IMR-90 (cell line): ENCODE measurements around the gene RELL1. TPM values are rescaled to one million over a fixed set of nuclear protein-coding genes. Genes with fewer than 3 reads are reported as not detected.

Experiments used
- ATAC-seq: fragments of 200-7000 bp; cut with Tn5 transposase; 2 replicates; pipeline ENCODE4 v1.9.1; 2020; ENCODE audit warnings: low read depth, mild to moderate bottlenecking, moderate library complexity
- BruUV-seq: library from RNA; stranded (reverse); fragments of 400-500 nt; replicated peaks from 2 replicates; lab custom pipeline; 2021; lab: Mats Ljungman, UMichigan
- CTCF ChIA-PET: fragments of 300-600 bp; formaldehyde crosslinking; extraction: SDS; loops from one replicate; lab custom pipeline; 2021; ENCODE audit warnings: antibody characterized with exemption; lab: Yijun Ruan, JAX
- POLR2A ChIA-PET: fragments of 300-600 bp; sonication (Branson Sonifier 250); formaldehyde crosslinking; loops from one replicate; lab custom pipeline; 2022; ENCODE audit warnings: antibody characterized with exemption; ENCODE audit not compliant: unreplicated experiment; lab: Charles Lee
- DNase-seq: peaks from one replicate; pipeline ENCODE4 v3.0.0; 2013
- H2AFZ ChIP-seq: replicated peaks from 2 replicates; pipeline ENCODE3; 2013; ENCODE audit warnings: low read length, mild to moderate bottlenecking; ENCODE audit not compliant: poor library complexity
- H2AK5ac ChIP-seq: 2 replicates; pipeline ENCODE4 v1.6.1; 2013; ENCODE audit warnings: low read depth, low read length, inconsistent platforms
- H2AK9ac ChIP-seq: replicated peaks from 2 replicates; pipeline ENCODE3; 2013; ENCODE audit warnings: mild to moderate bottlenecking, low read depth, low read length, moderate library complexity; ENCODE audit not compliant: poor library complexity
- H2BK120ac ChIP-seq: 2 replicates; pipeline ENCODE4 v1.6.1; 2013; ENCODE audit warnings: low read depth, low read length, inconsistent platforms
- H2BK15ac ChIP-seq: 3 replicates; pipeline ENCODE4 v1.6.1; 2013; ENCODE audit warnings: low read depth, low read length, inconsistent platforms
- H2BK20ac ChIP-seq: 2 replicates; pipeline ENCODE4 v1.6.1; 2013; ENCODE audit warnings: low read depth, mild to moderate bottlenecking, inconsistent platforms, low read length, moderate library complexity
- H2BK5ac ChIP-seq: 2 replicates; pipeline ENCODE4 v1.6.1; 2013; ENCODE audit warnings: mild to moderate bottlenecking, low read depth, low read length, inconsistent platforms; ENCODE audit not compliant: poor library complexity, severe bottlenecking
- H3K14ac ChIP-seq: replicated peaks from 2 replicates; pipeline ENCODE4 v1.6.1; 2013; ENCODE audit warnings: low read depth, low read length, inconsistent platforms
- H3K18ac ChIP-seq: 2 replicates; pipeline ENCODE4 v1.6.1; 2013; ENCODE audit warnings: low read depth, low read length, control low read depth
- H3K23ac ChIP-seq: 2 replicates; pipeline ENCODE4 v1.6.1; 2013; ENCODE audit warnings: low read depth, low read length, inconsistent platforms
- H3K27ac ChIP-seq: 2 replicates; pipeline ENCODE4 v1.5.1; 2013; ENCODE audit warnings: mild to moderate bottlenecking, control low read depth, low read length; ENCODE audit not compliant: insufficient read depth
- H3K27me3 ChIP-seq: 2 replicates; pipeline ENCODE4 v1.6.1; 2013; ENCODE audit warnings: low read length; ENCODE audit not compliant: control insufficient read depth, insufficient read depth
- H3K36me3 ChIP-seq: 2 replicates; pipeline ENCODE4 v1.6.1; 2013; ENCODE audit warnings: low read length, mixed read lengths; ENCODE audit not compliant: control insufficient read depth, insufficient read depth
- H3K4ac ChIP-seq: 2 replicates; pipeline ENCODE4 v1.6.1; 2013; ENCODE audit warnings: low read depth, low read length, inconsistent platforms
- H3K4me1 ChIP-seq: 2 replicates; pipeline ENCODE4 v1.6.1; 2013; ENCODE audit warnings: low read length, mixed read lengths; ENCODE audit not compliant: control insufficient read depth, insufficient read depth
- H3K4me2 ChIP-seq: 2 replicates; pipeline ENCODE4 v1.6.1; 2013; ENCODE audit warnings: low read depth, mild to moderate bottlenecking, control low read depth, low read length, moderate library complexity
- H3K4me3 ChIP-seq: 2 replicates; pipeline ENCODE4 v1.5.1; 2013; ENCODE audit warnings: low read depth, mild to moderate bottlenecking, control low read depth, low read length, moderate library complexity; ENCODE audit not compliant: insufficient read depth
- H3K56ac ChIP-seq: 2 replicates; pipeline ENCODE4 v1.6.1; 2013; ENCODE audit warnings: low read length, inconsistent platforms; ENCODE audit not compliant: insufficient read depth; ENCODE audit errors: extremely low read depth
- H3K79me1 ChIP-seq, 2 experiments: 2 replicates each; pipeline ENCODE4 v1.6.1; 2013; ENCODE audit warnings: low read length in 2 of 2, inconsistent platforms in 1 of 2, low read depth in 1 of 2
- H3K9ac ChIP-seq: 2 replicates; pipeline ENCODE4 v1.6.1; 2013; ENCODE audit warnings: low read depth, low read length, control low read depth
- H3K9me1 ChIP-seq: 2 replicates; pipeline ENCODE4 v1.6.1; 2013; ENCODE audit warnings: low read length, inconsistent platforms; ENCODE audit not compliant: insufficient read depth
- H3K9me3 ChIP-seq: 2 replicates; pipeline ENCODE4 v1.6.1; 2013; ENCODE audit warnings: low read length; ENCODE audit not compliant: control insufficient read depth, insufficient read depth
- H4K20me1 ChIP-seq: 2 replicates; pipeline ENCODE4 v1.6.1; 2013; ENCODE audit warnings: low read length, inconsistent platforms; ENCODE audit not compliant: insufficient read depth
- H4K5ac ChIP-seq: 2 replicates; pipeline ENCODE4 v1.6.1; 2013; ENCODE audit warnings: mild to moderate bottlenecking, low read depth, low read length, control low read depth
- H4K8ac ChIP-seq, 2 experiments: 2 replicates each; pipeline ENCODE4 v1.6.1; 2013; ENCODE audit warnings: low read depth in 2 of 2, low read length in 2 of 2, control low read depth in 1 of 2, inconsistent platforms in 1 of 2
- H4K91ac ChIP-seq: 2 replicates; pipeline ENCODE4 v1.6.1; 2013; ENCODE audit warnings: low read depth, low read length, inconsistent platforms; ENCODE audit not compliant: insufficient read depth
- CEBPB ChIP-seq: IDR thresholded peaks from 2 replicates; pipeline ENCODE4 v1.6.1; 2012; ENCODE audit warnings: low read depth, low read length, improper control_type of control experiment
- CHD1 ChIP-seq: IDR thresholded peaks from 2 replicates; pipeline ENCODE4 v1.6.1; 2012; ENCODE audit warnings: low read depth, low read length, improper control_type of control experiment
- FOS ChIP-seq: fragments of 150-350 bp; IDR thresholded peaks from 2 replicates; pipeline ENCODE4 v1.6.1; 2016; ENCODE audit warnings: low read depth, low read length
- MAFK ChIP-seq: IDR thresholded peaks from 2 replicates; pipeline ENCODE4 v1.6.1; 2012; ENCODE audit warnings: low read depth, low read length, improper control_type of control experiment
- MXI1 ChIP-seq: IDR thresholded peaks from 2 replicates; pipeline ENCODE4 v1.6.1; 2012; ENCODE audit warnings: low read depth, mild to moderate bottlenecking, low read length, moderate library complexity, borderline replicate concordance
- NFE2L2 ChIP-seq: fragments of 150-350 bp; IDR thresholded peaks from 2 replicates; pipeline ENCODE4 v1.6.1; 2016; ENCODE audit warnings: low read depth, mild to moderate bottlenecking, low read length
- POLR2A ChIP-seq: IDR thresholded peaks from 2 replicates; pipeline ENCODE4 v1.6.1; 2012; ENCODE audit warnings: mild to moderate bottlenecking, low read depth, low read length
- RAD21 ChIP-seq: IDR thresholded peaks from 2 replicates; pipeline ENCODE4 v1.6.1; 2012; ENCODE audit warnings: low read length, improper control_type of control experiment
- RCOR1 ChIP-seq: IDR thresholded peaks from 2 replicates; pipeline ENCODE4 v1.6.1; 2012; ENCODE audit warnings: mild to moderate bottlenecking, low read length, improper control_type of control experiment; ENCODE audit not compliant: insufficient replicate concordance
- RFX5 ChIP-seq: IDR thresholded peaks from 2 replicates; pipeline ENCODE4 v1.8.0; 2012; ENCODE audit warnings: low read depth, mild to moderate bottlenecking, low read length, moderate library complexity
- SMC3 ChIP-seq: fragments of 150-350 bp; IDR thresholded peaks from 2 replicates; pipeline ENCODE4 v1.6.1; 2016; ENCODE audit warnings: low read depth, mild to moderate bottlenecking, antibody characterized with exemption, low read length, moderate library complexity
- USF2 ChIP-seq: fragments of 150-350 bp; IDR thresholded peaks from 2 replicates; pipeline ENCODE4 v1.6.1; 2017; ENCODE audit warnings: mild to moderate bottlenecking, antibody characterized with exemption, low read length, low read depth
- WGBS, 2 experiments: methylation state at CpG; one replicate each; pipeline versions ENCODE4 v1.1.5 to v1.1.7; 2013; ENCODE audit warnings: missing lambda C conversion rate in 2 of 2; ENCODE audit not compliant: insufficient read length in 1 of 2; ENCODE audit errors: extremely low coverage in 2 of 2; 5-methylcytosine and 5-hydroxymethylcytosine counted together
- dilution Hi-C: fragments of 300-500 bp; cut with HindIII; formaldehyde crosslinking; loops from one replicate; pipeline ENCODE4 v1.14.3; 2018; ENCODE audit warnings: low sequenced_read_pairs; ENCODE audit not compliant: unreplicated experiment
- in situ Hi-C: fragments of 300-500 bp; cut with MboI; formaldehyde crosslinking; loops from 3 replicates; pipeline ENCODE4 v1.14.3; 2019; ENCODE audit warnings: low sequenced_read_pairs, inconsistent platforms, mixed read lengths
- intact Hi-C: fragments of 100-400 bp; cut with micrococcal nuclease; formaldehyde crosslinking; loops from 2 replicates; pipeline ENCODE4 v1.10.0; 2022
- polyA plus RNA-seq, 3 experiments: library from polyadenylated mRNA; depleted of rRNA; stranded (reverse); fragments of >200 nt; gene quantifications; 2 replicates each; pipeline ENCODE4 v1.2.3, GENCODE V29; 2012; ENCODE audit warnings: low replicate concordance in 1 of 3
- total RNA-seq: library from RNA; depleted of rRNA; stranded (reverse); fragments of >200 nt; gene quantifications from 2 replicates; pipeline ENCODE4 v1.2.3, GENCODE V29; 2012
- TF ChIP-seq, protein P1 (sequence below): fragments of 150-350 bp; IDR thresholded peaks from 2 replicates; pipeline ENCODE4 v1.6.1; 2016; ENCODE audit warnings: low read depth, mild to moderate bottlenecking, low read length, moderate library complexity, borderline replicate concordance

The RELL1 gene
- total and polyA plus RNA-seq, 2 of the 4 experiments (the other 2 are of a cell fraction): 6.8 to 39.6 TPM

- H2AK9ac ChIP-seq: peak overlapping the region; percentile 71
These were observed 278 bp downstream of the RELL1 start for GRCh38 chr4:37685823-37686372.

More at GRCh38 chr4:37685823-37686372, 278 bp downstream of the RELL1 start:
- H2AFZ ChIP-seq: peak overlapping the region; percentile 97
- H3K4me2 ChIP-seq: peak overlapping the region; percentile 93
- H3K27me3 ChIP-seq: no peaks in the 10 kb centered on the region
- intact Hi-C loops (loop anchor here (1.0 to 5.0 kb wide), 3 partner anchors 37 to 116 kb away; no protein-coding TSS in a partner anchor), dilution Hi-C loops (no loop called here), in situ Hi-C loops (no loop called here)
- H4K20me1 ChIP-seq: no peaks in the 10 kb centered on the region
- H2BK5ac ChIP-seq: peak overlapping the region; percentile 69
- no peak overlapping the region for H4K8ac ChIP-seq
- H3K18ac ChIP-seq: peak overlapping the region; percentile 9; the same call in 1 of the 2 replicates
- ChIA-PET CTCF (no interaction called here), POLR2A (no interaction called here)
- 1% methylated on average over 26 of the region's 75 CpGs; no CpG with 5 or more reads in 1 of the 2 experiments for WGBS, 2 experiments
- no peak overlapping the region for H4K91ac ChIP-seq
- H2BK120ac ChIP-seq: no peak overlapping the region
- H3K9ac ChIP-seq: peak overlapping the region; percentile 54
- H2BK20ac ChIP-seq: no peak overlapping the region
- no peaks in the 10 kb centered on the region for H3K9me3 ChIP-seq
- H3K27ac ChIP-seq: peak overlapping the region; percentile 67
- no peaks in the 10 kb centered on the region for H3K36me3 ChIP-seq
- peak overlapping the region; percentile 86 for H3K4me3 ChIP-seq
- no peak overlapping the region for H4K5ac ChIP-seq
- H3K79me1 ChIP-seq: peaks cover 12 to 28% of the 10 kb centered on the region in 2 experiments; a peak in 3 of 4 replicates
- H2BK15ac ChIP-seq: no peak overlapping the region; the same call in 2 of the 3 replicates
- H3K4me1 ChIP-seq: peaks cover 9% of the 10 kb centered on the region
- no peak overlapping the region; the same call in 1 of the 2 replicates for H3K23ac ChIP-seq
- ATAC-seq: peak; percentile 22
- no TSS peak for BruUV-seq
- no peak overlapping the region for H3K14ac ChIP-seq
- peaks cover 11% of the 10 kb centered on the region; the same call in 1 of the 2 replicates for H3K9me1 ChIP-seq
- TF ChIP-seq NFE2L2 (no peak), USF2 (no peak), SMC3 (0 out of 2 replicates have a peak, but pooled peaks have one; percentile 1), MAFK (no peak), MXI1 (no peak), RCOR1 (no peak), RAD21 (no peak), CEBPB (no peak), CHD1 (no peak), FOS (no peak), RFX5 (no peak), POLR2A (peak; percentile 94)
- TF ChIP-seq, protein P1, sequence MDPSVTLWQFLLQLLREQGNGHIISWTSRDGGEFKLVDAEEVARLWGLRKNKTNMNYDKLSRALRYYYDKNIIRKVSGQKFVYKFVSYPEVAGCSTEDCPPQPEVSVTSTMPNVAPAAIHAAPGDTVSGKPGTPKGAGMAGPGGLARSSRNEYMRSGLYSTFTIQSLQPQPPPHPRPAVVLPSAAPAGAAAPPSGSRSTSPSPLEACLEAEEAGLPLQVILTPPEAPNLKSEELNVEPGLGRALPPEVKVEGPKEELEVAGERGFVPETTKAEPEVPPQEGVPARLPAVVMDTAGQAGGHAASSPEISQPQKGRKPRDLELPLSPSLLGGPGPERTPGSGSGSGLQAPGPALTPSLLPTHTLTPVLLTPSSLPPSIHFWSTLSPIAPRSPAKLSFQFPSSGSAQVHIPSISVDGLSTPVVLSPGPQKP: no peak
- H2AK5ac ChIP-seq: no peak overlapping the region
- DNase-seq: peak; percentile 22
- 0 out of 2 replicates have a peak overlapping the region, but pooled peaks have one; percentile 6 for H3K4ac ChIP-seq
- H3K56ac ChIP-seq: peak overlapping the region; percentile 51; the same call in 1 of the 2 replicates
